ENCODE results near the gene IRF7.

Gene IRF7

GRCh38 chr11:598005-598680 lies 17.6 kb downstream of the IRF7 start:
- Histone ChIP-seq H3K4me1 (ENCODE audit: low read length) (no peaks in the 10 kb centered on the region), H3K9me3 (replicated peaks; ENCODE audit: insufficient read depth, low read length) (no peaks in the 10 kb centered on the region), H3F3A (ENCODE audit: insufficient read depth, low read length) (no peaks in the 10 kb centered on the region), H3K27me3 (replicated peaks; ENCODE audit: insufficient read depth, low read length) (no peaks in the 10 kb centered on the region), H2AFZ (ENCODE audit: low read length) (no peak overlapping the region), H4K20me1 (ENCODE audit: insufficient read depth, low read length) (no peaks in the 10 kb centered on the region), H3K4me2 (ENCODE audit: low read depth, low read length) (no peak overlapping the region), H3K4me3 (ENCODE audit: low read length) (no peak overlapping the region), H3K9me2 (replicated peaks; ENCODE audit: insufficient read depth, low read length) (no peaks in the 10 kb centered on the region), H3K79me2 (ENCODE audit: low read length) (peaks cover 59% of the 10 kb centered on the region), H3K9ac (ENCODE audit: low read length) (no peak overlapping the region), H3K36me3 (replicated peaks; ENCODE audit: insufficient read depth, low read length) (peaks cover 19% of the 10 kb centered on the region; the same call in 1 of the 2 replicates), H3K27ac (ENCODE audit: low read length) (no peak overlapping the region)
- DNase-seq: no peak
- TF ChIP-seq CTCF (IDR thresholded peaks at IDR 0.05; ENCODE audit: low read length) (no peak), EZH2phosphoT487 (IDR thresholded peaks at IDR 0.05; ENCODE audit: low read length) (no peak), EZH2 (optimal IDR thresholded peaks at IDR 0.05; ENCODE audit: low read depth, low read length) (no peak)

GRCh38 chr11:597166-597725 lies 18.5 kb downstream of the IRF7 start:
- no peak for DNase-seq
- Histone ChIP-seq H4K20me1 (ENCODE audit: insufficient read depth, low read length) (no peaks in the 10 kb centered on the region), H3K9me2 (replicated peaks; ENCODE audit: insufficient read depth, low read length) (no peaks in the 10 kb centered on the region), H3K4me1 (ENCODE audit: low read length) (no peaks in the 10 kb centered on the region), H3K27ac (ENCODE audit: low read length) (no peak overlapping the region), H3F3A (ENCODE audit: insufficient read depth, low read length) (no peaks in the 10 kb centered on the region), H2AFZ (ENCODE audit: low read length) (no peak overlapping the region), H3K4me2 (ENCODE audit: low read depth, low read length) (no peak overlapping the region), H3K79me2 (ENCODE audit: low read length) (peaks cover 65% of the 10 kb centered on the region), H3K9me3 (replicated peaks; ENCODE audit: insufficient read depth, low read length) (no peaks in the 10 kb centered on the region), H3K4me3 (ENCODE audit: low read length) (no peak overlapping the region), H3K9ac (ENCODE audit: low read length) (no peak overlapping the region), H3K27me3 (replicated peaks; ENCODE audit: insufficient read depth, low read length) (no peaks in the 10 kb centered on the region), H3K36me3 (replicated peaks; ENCODE audit: insufficient read depth, low read length) (peaks cover 23% of the 10 kb centered on the region)
- TF ChIP-seq CTCF (IDR thresholded peaks at IDR 0.05; ENCODE audit: low read length): peak; percentile 18
- TF ChIP-seq EZH2phosphoT487 (IDR thresholded peaks at IDR 0.05; ENCODE audit: low read length): no peak

GRCh38 chr11:596374-596773 lies 19.4 kb downstream of the IRF7 start:
- Histone ChIP-seq H2AFZ (ENCODE audit: low read length) (no peak overlapping the region), H3K9ac (ENCODE audit: low read length) (no peak overlapping the region), H3K36me3 (replicated peaks; ENCODE audit: insufficient read depth, low read length) (peaks cover 22% of the 10 kb centered on the region), H3K9me3 (replicated peaks; ENCODE audit: insufficient read depth, low read length) (no peaks in the 10 kb centered on the region), H3K27ac (ENCODE audit: low read length) (no peak overlapping the region), H3K4me1 (ENCODE audit: low read length) (no peaks in the 10 kb centered on the region), H4K20me1 (ENCODE audit: insufficient read depth, low read length) (no peaks in the 10 kb centered on the region), H3F3A (ENCODE audit: insufficient read depth, low read length) (no peaks in the 10 kb centered on the region), H3K4me2 (ENCODE audit: low read depth, low read length) (no peak overlapping the region), H3K27me3 (replicated peaks; ENCODE audit: insufficient read depth, low read length) (no peaks in the 10 kb centered on the region), H3K4me3 (ENCODE audit: low read length) (no peak overlapping the region), H3K79me2 (ENCODE audit: low read length) (peaks cover 63% of the 10 kb centered on the region), H3K9me2 (replicated peaks; ENCODE audit: insufficient read depth, low read length) (no peaks in the 10 kb centered on the region)
- no peak for DNase-seq
- TF ChIP-seq CTCF (IDR thresholded peaks at IDR 0.05; ENCODE audit: low read length) (no peak), EZH2phosphoT487 (IDR thresholded peaks at IDR 0.05; ENCODE audit: low read length) (no peak), EZH2 (optimal IDR thresholded peaks at IDR 0.05; ENCODE audit: low read depth, low read length) (no peak)
